H4 (cell line): ENCODE data around the gene CHTF8. TPM values are rescaled to one million over a fixed set of nuclear protein-coding genes. Genes with fewer than 3 reads are reported as not detected.
A peak's percentile ranks its signal among the peaks of the same experiment; 100 is the strongest.
"Not testable (repeated sequence)": the region's sequence is repeated elsewhere in the genome, so short reads cannot be mapped to it uniquely, and the experiment has no call there.

Experiments
- DNase-seq: peaks from one replicate; pipeline ENCODE4 v3.0.0-alpha.2; 2015; ENCODE audit warnings: low spot score
- total RNA-seq: library from RNA; depleted of rRNA; stranded (reverse); fragments of >200 nt; shearing (Covaris generic); gene quantifications from 2 replicates; pipeline ENCODE4 v1.2.3, GENCODE V29; 2014; rRNA removed

The CHTF8 gene, protein sequence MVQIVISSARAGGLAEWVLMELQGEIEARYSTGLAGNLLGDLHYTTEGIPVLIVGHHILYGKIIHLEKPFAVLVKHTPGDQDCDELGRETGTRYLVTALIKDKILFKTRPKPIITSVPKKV
- 59.1 and 59.3 TPM in 2 replicates for total RNA-seq

- DNase-seq = peak; percentile 79
Measured at GRCh38 chr16:69132424-69133252, at the start of gene CHTF8, which contains the start of gene UTP4. Gene CHTF8 (minus strand): TSS chr16:69132588. CDS start chr16:69121458, 11,130 bp downstream. Gene UTP4 (plus strand): TSS chr16:69132649. CDS start chr16:69133460, 811 bp downstream.

GRCh38 chr16:69180011-69180338 lies 47.6 kb upstream of the CHTF8 start:
- no peak for DNase-seq

DNA sequence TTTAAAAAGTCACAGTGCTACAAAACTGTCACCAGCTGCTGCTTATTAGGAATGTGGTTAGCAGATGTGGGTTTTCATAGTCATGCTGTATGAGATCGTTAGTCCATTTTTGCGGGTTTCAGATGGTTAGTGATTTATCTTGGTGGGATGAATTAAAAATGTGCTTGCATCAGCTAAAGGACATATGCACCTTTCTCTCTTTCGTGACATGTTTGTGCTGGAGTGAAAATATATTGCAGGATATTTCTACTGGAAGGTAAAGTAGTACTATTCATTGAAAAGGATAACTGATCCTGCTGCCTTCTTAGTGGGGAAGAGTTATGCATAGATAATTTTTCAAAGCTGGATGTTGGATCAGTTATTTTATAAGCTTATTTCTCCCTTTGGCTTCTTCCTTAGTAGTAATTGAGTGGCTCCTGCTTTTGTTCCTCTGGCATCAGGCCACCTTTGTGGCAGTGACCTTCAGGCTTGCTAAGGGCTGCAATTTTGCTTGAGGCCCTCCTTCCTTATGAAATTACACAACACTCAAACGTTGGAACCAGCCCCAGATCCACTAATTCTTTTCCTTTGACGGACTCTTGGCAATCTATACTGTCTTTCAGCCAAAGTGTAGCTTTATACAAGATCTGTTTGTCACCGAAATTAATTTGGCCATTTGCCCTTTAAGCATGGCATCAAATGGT lies 47.1 kb upstream of the CHTF8 start:
- DNase-seq = peak; percentile 83

GRCh38 chr16:69176033-69176800 lies 43.8 kb upstream of the CHTF8 start:
- DNase-seq = no peak

- no peak for DNase-seq
Measured at GRCh38 chr16:69171325-69172084, 39.1 kb upstream of the CHTF8 start.

DNA sequence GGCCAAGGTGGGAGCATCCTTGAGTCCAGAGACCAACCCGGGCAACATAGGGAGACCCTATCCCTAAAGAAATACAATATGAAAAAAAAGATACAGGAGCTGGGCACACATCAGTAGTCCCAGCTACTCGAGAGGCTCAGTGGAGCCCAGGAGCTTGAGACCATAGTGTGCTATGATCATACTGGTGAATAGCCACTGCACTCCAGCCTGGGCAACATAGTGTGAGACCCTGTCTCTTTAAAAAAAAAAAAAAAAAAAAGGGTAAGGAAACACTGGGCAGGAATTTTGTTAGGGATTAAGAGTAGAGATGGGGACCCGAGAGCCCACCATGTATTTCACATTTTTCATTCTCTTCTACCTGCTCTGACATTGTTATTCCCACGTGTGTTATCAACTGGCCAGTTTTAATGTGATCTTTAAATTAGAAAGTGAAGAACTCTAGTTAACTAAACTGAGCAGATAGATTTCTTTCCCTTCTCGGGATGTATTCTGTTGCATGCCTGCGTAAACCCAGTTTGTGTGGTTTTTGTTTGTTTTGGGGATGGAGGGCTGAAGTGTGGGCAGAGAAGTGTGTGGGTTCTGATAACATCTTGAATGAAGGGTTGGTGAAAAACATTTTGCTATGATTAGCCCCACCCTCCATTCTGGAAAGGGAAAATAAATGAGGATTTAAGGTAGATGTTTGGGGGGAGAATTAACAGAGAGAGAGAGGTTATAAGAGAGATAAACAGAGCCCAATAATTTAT lies 37.4 kb upstream of the CHTF8 start:
- no peak for DNase-seq

DNA sequence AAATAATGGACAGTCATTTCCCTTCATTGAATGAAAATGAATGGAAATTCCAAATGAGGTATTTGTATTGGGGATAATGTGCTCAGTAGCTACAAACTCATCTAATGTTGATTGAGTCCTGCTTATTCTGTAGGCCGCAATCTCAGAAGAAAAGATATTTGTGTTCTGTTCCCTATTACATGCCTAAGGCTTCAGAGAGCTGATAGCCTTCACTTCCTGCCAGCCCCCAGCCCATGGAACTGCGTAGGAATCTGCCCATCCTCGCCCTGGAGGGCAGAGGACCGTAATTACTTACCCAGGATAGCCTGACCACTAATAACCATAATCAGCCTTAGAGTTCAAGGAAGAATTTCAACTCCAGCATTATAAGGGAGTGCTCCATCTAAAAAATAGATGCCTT lies 36.7 kb upstream of the CHTF8 start:
- DNase-seq = no peak

GRCh38 chr16:69166946-69167930 lies 34.9 kb upstream of the CHTF8 start:
- no peak for DNase-seq

DNA sequence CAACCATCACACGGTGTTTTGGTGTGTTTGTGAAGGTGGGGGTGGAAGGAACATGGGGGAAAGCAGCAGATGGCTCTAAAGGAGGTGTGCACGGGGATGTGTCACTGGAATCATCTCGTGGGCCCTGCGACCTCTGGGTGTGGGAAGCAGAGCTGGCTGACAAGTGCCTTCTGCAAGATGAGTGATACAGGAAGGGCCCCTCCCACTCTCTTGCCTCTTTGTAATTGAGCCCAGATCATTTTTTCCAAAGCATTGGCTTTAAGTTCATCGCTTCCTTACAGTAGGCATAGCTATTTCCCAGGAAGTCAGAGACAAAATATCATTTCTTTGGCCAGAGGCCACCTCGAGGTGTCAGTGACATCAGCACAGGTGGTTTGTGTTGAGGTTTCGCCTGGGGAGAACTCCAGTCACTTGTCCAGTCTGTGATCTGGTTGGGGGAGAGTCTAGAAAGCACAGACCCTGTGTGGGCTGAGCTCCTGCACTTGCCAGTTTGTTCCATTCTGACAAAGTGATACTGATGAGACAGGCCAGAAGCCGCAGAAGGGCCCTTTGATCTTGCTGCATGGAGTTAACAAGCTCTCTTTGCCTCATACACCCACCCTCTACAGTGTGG lies 33.9 kb upstream of the CHTF8 start:
- no peak for DNase-seq

DNA sequence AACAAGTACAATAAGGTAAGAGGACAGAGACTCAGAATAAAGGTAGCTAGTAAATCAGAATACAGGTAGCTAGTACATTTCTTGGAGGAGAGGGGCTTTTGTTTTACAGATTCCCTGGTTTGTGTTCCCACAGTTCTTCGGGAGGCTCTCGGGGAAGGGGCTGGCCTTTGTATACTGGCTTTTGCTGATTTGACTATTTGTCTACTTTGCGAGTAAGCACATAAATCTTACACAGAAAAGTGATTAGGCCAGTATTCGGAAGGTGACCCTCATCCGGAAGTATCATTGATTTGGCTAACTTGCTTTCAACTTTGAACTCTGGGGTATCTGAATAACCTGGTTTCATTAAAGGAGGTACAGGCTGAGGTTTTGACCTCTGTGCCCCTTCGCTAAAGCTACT lies 33.2 kb upstream of the CHTF8 start:
- DNase-seq = no peak

DNA sequence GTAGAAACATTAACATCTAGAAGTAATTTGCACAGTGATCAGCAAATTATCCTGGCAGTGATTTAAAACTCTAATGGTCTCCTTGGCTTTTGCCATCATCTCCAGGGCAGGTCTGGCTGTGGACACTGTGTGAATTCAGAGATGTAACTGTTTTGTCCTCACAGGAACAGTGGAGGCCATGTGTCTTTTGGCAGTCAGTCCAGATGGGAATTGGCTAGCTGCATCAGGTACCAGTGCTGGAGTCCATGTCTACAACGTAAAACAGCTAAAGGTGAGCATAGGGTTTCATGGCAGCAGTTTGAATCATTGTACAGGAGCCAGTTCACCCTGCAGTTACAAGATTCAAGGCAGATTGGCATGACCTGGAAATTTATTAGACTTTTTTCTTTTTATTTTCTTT lies 27.8 kb upstream of the CHTF8 start:
- no peak for DNase-seq

DNA sequence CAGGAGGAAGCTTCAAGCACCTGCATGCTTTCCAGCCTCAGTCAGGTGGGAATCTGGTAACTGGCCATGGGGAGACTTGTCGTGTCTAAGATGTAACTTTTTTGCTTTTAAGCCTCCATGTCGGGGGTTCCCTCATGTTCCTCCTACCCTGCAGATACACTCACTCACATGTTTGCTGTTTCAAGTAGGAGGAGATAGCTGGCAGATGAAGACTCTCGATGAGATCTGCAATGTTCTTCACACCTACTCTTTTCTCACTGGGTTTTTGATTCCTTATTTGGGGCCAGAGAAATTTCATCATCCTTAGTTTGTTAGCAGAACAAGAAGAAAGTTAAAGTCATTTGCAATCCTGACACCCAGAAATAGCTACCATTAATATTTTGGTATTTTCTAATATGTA lies 24.8 kb upstream of the CHTF8 start:
- no peak for DNase-seq

GRCh38 chr16:69150146-69150865 lies 17.9 kb upstream of the CHTF8 start:
- peak; percentile 60 for DNase-seq

DNA sequence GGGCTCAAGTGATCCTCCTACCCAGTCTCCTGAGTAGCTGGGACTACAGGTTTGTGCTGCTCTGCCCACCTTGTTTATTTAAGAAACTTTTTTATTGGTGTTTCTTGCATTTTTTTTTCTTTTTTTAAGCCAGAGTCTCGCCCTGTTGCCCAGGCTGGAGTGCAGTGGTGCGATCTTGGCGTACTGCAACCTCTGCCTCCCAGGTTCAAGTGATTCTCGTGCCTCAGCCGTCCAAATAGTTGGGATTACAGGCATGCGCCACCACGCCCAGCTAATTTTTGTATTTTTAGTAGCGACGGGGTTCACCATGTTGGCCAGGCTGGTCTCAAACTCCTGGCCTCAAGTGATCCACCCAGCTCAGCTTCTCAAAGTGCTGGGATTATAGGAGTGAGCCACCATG lies 17.2 kb upstream of the CHTF8 start:
- DNase-seq = not testable (repeated sequence)

DNA sequence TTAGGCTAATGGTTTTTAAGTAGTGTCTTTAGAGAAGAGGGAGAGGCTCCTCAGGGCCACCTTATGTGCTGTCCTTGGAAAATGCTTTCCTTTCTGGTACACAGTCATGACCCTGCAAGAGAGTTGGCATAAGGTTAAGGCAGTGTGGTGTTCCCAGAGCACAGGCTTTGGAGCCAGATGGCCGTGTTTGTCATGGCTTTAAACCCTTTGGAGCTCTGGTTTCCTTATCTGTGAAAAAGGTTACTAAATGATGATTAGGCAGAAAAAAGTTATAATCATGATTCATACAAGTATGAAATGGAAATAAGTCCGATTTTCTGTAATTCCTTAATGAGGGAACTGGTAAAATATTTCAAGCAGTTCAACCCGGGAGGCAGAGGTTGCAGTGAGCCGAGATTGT lies 13.3 kb upstream of the CHTF8 start:
- no peak for DNase-seq

GRCh38 chr16:69143116-69143515 lies 10.7 kb upstream of the CHTF8 start:
- DNase-seq = no peak

GRCh38 chr16:69141936-69142335 lies 9.5 kb upstream of the CHTF8 start:
- no peak for DNase-seq

DNA sequence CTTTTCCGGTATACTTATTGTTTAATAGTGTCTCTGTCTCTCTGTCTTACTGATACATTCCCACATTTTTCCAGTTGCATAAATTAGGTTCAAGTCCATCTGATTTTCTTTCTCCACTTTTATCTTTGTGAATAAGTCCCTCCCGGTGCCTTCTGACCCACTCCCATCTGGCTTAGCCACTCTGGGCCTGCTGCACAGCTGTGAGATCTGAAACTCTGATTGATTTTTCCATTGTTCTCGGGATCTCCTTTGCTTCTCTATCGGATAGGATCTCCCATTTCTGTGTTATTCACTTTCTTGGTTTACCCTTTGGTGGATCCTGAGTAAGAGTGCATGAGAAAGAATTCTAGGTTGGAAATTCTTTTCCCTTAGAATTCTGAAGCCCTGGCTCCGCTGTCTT lies 8.6 kb upstream of the CHTF8 start:
- no peak for DNase-seq
